Activated T-helper 1 cell treated with anti-CD3 and anti-CD28 coated beads, Interleukin-12 subunit alpha, Interleukin-12 subunit beta, Interleukin-2, Interleukin-4 antibody, amounts not matched to agents 30 ng/mL and 10 ng/mL and 1 ng/mL, durations not matched to agents 14 hours and 24 hours and 36 hours (primary cell): ENCODE results near the gene ARHGAP6. TPM values are rescaled to one million over a fixed set of nuclear protein-coding genes. Genes with fewer than 3 reads are reported as not detected.

ENCODE experiments used
- DNase-seq: peaks from one replicate; pipeline ENCODE4 v3.0.0; 2021; ENCODE audit warnings: low spot score
- H3K27ac Mint-ChIP-seq: one replicate; pipeline ENCODE4 v1.8.0; 2021; ENCODE audit warnings: mild to moderate bottlenecking, mixed read lengths
- H3K27me3 Mint-ChIP-seq: one replicate; pipeline ENCODE4 v1.8.0; 2022; ENCODE audit warnings: mild to moderate bottlenecking, moderate library complexity, mixed read lengths; ENCODE audit not compliant: insufficient read depth
- H3K36me3 Mint-ChIP-seq: one replicate; pipeline ENCODE4 v1.8.0; 2021; ENCODE audit warnings: low read depth, mixed read lengths
- H3K4me1 Mint-ChIP-seq: one replicate; pipeline ENCODE4 v1.8.0; 2021; ENCODE audit warnings: low read depth, mixed read lengths
- H3K4me3 Mint-ChIP-seq: one replicate; pipeline ENCODE4 v1.8.0; 2021; ENCODE audit warnings: mild to moderate bottlenecking, moderate library complexity, mixed read lengths
- H3K9me3 Mint-ChIP-seq: one replicate; pipeline ENCODE4 v1.8.0; 2021; ENCODE audit warnings: mixed read lengths
- intact Hi-C: fragments of 100-400 bp; cut with micrococcal nuclease; formaldehyde crosslinking; loops from one replicate; pipeline ENCODE4 v1.15.1; 2024
- total RNA-seq: library from RNA; stranded (reverse); gene quantifications from 2 replicates; pipeline ENCODE4 v1.2.3, GENCODE V29; 2022

ARHGAP6 gene
- total RNA-seq, 1 donor from 2014 or later: not detected

GRCh38 chrX:11434607-11435006 lies 231.1 kb downstream of the ARHGAP6 start:
- DNase-seq: no peak
- Mint-ChIP-seq H3K4me3 (no peak overlapping the region), H3K9me3 (no peaks in the 10 kb centered on the region), H3K4me1 (no peaks in the 10 kb centered on the region), H3K27ac (no peak overlapping the region), H3K27me3 (no peaks in the 10 kb centered on the region), H3K36me3 (no peaks in the 10 kb centered on the region)
- intact Hi-C loops: no loop called here

GRCh38 chrX:11431786-11432185 lies 233.9 kb downstream of the ARHGAP6 start:
- Mint-ChIP-seq H3K27ac (no peak overlapping the region), H3K4me1 (no peaks in the 10 kb centered on the region), H3K9me3 (no peaks in the 10 kb centered on the region), H3K4me3 (no peak overlapping the region), H3K36me3 (no peaks in the 10 kb centered on the region), H3K27me3 (peaks cover 5% of the 10 kb centered on the region)
- no peak for DNase-seq
- intact Hi-C loops: no loop called here

- intact Hi-C loops: no loop called here
- DNase-seq: no peak
- Mint-ChIP-seq H3K4me1 (no peaks in the 10 kb centered on the region), H3K27me3 (peaks cover 13% of the 10 kb centered on the region), H3K9me3 (no peaks in the 10 kb centered on the region), H3K27ac (no peak overlapping the region), H3K36me3 (no peaks in the 10 kb centered on the region), H3K4me3 (no peak overlapping the region)
These were observed 235.4 kb downstream of the ARHGAP6 start for GRCh38 chrX:11430271-11430670.

GRCh38 chrX:11429538-11430085 lies 236.1 kb downstream of the ARHGAP6 start:
- Mint-ChIP-seq H3K36me3 (no peaks in the 10 kb centered on the region), H3K4me1 (no peaks in the 10 kb centered on the region), H3K4me3 (no peak overlapping the region), H3K9me3 (no peaks in the 10 kb centered on the region), H3K27me3 (peaks cover 17% of the 10 kb centered on the region), H3K27ac (no peak overlapping the region)
- intact Hi-C loops: no loop called here
- no peak for DNase-seq

GRCh38 chrX:11427453-11428071 lies 238.2 kb downstream of the ARHGAP6 start:
- Mint-ChIP-seq H3K27me3 (peaks cover 18% of the 10 kb centered on the region), H3K27ac (no peak overlapping the region), H3K4me3 (no peak overlapping the region), H3K9me3 (no peaks in the 10 kb centered on the region), H3K36me3 (no peaks in the 10 kb centered on the region), H3K4me1 (no peaks in the 10 kb centered on the region)
- intact Hi-C loops: no loop called here
- DNase-seq: no peak

GRCh38 chrX:11426712-11427452 lies 238.8 kb downstream of the ARHGAP6 start:
- H3K36me3 Mint-ChIP-seq: no peaks in the 10 kb centered on the region
- DNase-seq: no peak
- no peak overlapping the region for H3K4me3 Mint-ChIP-seq
- no peaks in the 10 kb centered on the region for H3K4me1 Mint-ChIP-seq
- intact Hi-C loops: no loop called here
- peaks cover 20% of the 10 kb centered on the region for H3K27me3 Mint-ChIP-seq
- no peak overlapping the region for H3K27ac Mint-ChIP-seq
- H3K9me3 Mint-ChIP-seq: no peaks in the 10 kb centered on the region

GRCh38 chrX:11424903-11425674 lies 240.6 kb downstream of the ARHGAP6 start:
- Mint-ChIP-seq H3K4me3 (no peak overlapping the region), H3K27ac (no peak overlapping the region), H3K27me3 (peaks cover 20% of the 10 kb centered on the region), H3K9me3 (no peaks in the 10 kb centered on the region), H3K36me3 (no peaks in the 10 kb centered on the region), H3K4me1 (no peaks in the 10 kb centered on the region)
- DNase-seq: no peak
- intact Hi-C loops: no loop called here

- peaks cover 18% of the 10 kb centered on the region for H3K27me3 Mint-ChIP-seq
- H3K4me1 Mint-ChIP-seq: no peaks in the 10 kb centered on the region
- H3K9me3 Mint-ChIP-seq: no peaks in the 10 kb centered on the region
- no peak for DNase-seq
- intact Hi-C loops: no loop called here
- no peak overlapping the region for H3K4me3 Mint-ChIP-seq
- no peaks in the 10 kb centered on the region for H3K36me3 Mint-ChIP-seq
- no peak overlapping the region for H3K27ac Mint-ChIP-seq
These were observed 241.8 kb downstream of the ARHGAP6 start for GRCh38 chrX:11423949-11424348.

GRCh38 chrX:11423362-11423818 lies 242.3 kb downstream of the ARHGAP6 start:
- Mint-ChIP-seq H3K4me3 (no peak overlapping the region), H3K4me1 (no peaks in the 10 kb centered on the region), H3K36me3 (no peaks in the 10 kb centered on the region), H3K9me3 (no peaks in the 10 kb centered on the region), H3K27me3 (peaks cover 18% of the 10 kb centered on the region), H3K27ac (no peak overlapping the region)
- no peak for DNase-seq
- intact Hi-C loops: no loop called here

- Mint-ChIP-seq H3K27ac (no peak overlapping the region), H3K27me3 (peaks cover 18% of the 10 kb centered on the region), H3K9me3 (no peaks in the 10 kb centered on the region)
These were observed 243.2 kb downstream of the ARHGAP6 start for GRCh38 chrX:11422525-11422857.

GRCh38 chrX:11421805-11422524 lies 243.8 kb downstream of the ARHGAP6 start:
- Mint-ChIP-seq H3K4me1 (no peaks in the 10 kb centered on the region), H3K36me3 (no peaks in the 10 kb centered on the region), H3K9me3 (no peaks in the 10 kb centered on the region), H3K4me3 (no peak overlapping the region), H3K27me3 (peaks cover 17% of the 10 kb centered on the region), H3K27ac (no peak overlapping the region)
- DNase-seq: no peak
- intact Hi-C loops: no loop called here

More at GRCh38 chrX:11422525-11422857, 243.2 kb downstream of the ARHGAP6 start:
- intact Hi-C loops: no loop called here
- DNase-seq: no peak
- Mint-ChIP-seq H3K36me3 (no peaks in the 10 kb centered on the region), H3K4me1 (no peaks in the 10 kb centered on the region), H3K4me3 (no peak overlapping the region)

GRCh38 chrX:11420851-11421250 lies 244.9 kb downstream of the ARHGAP6 start:
- no peak for DNase-seq
- Mint-ChIP-seq H3K27me3 (peaks cover 9% of the 10 kb centered on the region), H3K4me1 (no peaks in the 10 kb centered on the region), H3K27ac (no peak overlapping the region), H3K36me3 (no peaks in the 10 kb centered on the region), H3K4me3 (no peak overlapping the region), H3K9me3 (no peaks in the 10 kb centered on the region)
- intact Hi-C loops: no loop called here
